PC-3 (cell line): ENCODE measurements around the gene HDAC4.

ENCODE experiments used
- CTCF ChIP-seq: fragments of 300-600 bp; sonication (generic); conservative IDR thresholded peaks from 2 replicates; pipeline ENCODE4 v1.5.1; 2017; ENCODE audit warnings: antibody characterized with exemption, low read depth, mild to moderate bottlenecking, low read length
- EZH2 ChIP-seq: fragments of 300-600 bp; sonication (generic); IDR thresholded peaks from one replicate; pipeline ENCODE4 v1.6.1; 2017; ENCODE audit warnings: antibody characterized with exemption, mild to moderate bottlenecking, low read length; ENCODE audit not compliant: unreplicated experiment

DNA sequence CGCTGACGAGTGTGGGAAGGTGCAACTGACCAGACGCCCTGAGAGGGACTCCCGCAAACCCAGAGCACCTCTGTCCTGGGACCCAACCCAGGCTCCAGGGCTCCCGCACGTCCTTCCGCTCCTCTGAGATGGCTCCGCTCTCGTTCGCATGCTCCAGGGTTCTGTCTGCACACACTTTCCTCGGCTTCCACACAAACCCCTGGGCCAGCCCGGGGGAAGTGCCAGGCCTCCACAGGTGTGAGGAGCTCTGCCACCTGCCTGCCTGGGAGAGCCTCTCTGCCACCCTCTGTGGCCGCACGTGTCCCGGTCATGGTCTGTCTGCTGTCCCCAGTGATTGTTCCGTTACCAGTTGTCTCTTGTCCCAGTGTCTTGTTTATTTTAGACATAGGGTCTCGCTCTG lies 222.9 kb downstream of the HDAC4 start:
- TF ChIP-seq EZH2 (no peak), CTCF (no peak)
